AG08396 (cell line): ENCODE results near the gene ADGRB3.

Source experiments
- DNase-seq: peaks from one replicate; pipeline ENCODE4 v3.0.0; 2012; ENCODE audit warnings: low spot score, mixed read lengths

The ADGRB3 gene

GRCh38 chr6:68634726-68635411 lies at the start of gene ADGRB3:
Gene ADGRB3, plus strand, starts transcription at chr6:68635282. Its CDS starts 3,394 bp downstream, at chr6:68638676.
- DNase-seq: peak; percentile 88

DNA sequence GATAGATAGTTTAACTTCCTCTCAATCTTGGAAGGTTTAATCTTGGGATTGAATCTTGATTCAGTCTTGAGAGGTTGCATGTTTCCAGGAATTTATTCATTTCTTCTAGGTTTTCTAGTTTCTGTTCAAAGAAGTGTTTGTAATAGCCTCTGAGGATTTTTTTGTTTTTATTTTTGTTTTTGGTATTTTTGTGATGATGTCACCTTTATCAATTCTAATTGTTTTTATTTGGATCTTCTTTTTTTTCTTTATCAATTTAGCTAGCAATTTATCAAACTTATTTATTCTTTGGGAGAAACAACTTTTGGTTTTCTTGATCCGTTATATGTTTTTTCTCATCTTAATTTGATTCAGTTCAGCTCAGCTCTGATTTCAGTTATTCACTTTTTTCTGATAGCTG lies 41.5 kb upstream of the ADGRB3 start:
- no peak for DNase-seq

DNA sequence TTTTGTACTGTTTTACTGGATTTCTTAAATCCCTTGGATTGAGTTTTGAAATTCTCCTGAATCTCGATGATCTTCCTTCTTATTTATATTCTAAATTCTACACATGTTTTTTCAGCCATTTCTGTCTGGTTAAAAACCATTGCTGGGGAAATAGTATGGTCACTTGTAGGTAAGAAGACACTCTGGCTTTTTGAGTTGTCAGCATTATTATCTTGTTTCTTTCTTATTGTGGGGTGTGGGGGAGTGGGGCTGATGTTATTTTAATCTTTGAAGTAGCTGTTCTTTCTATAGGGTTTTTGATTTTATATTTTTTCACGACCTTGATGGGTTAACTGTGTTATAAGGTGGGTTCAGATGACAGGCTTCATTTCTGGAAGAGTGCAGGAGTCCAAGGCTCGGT lies 37.4 kb upstream of the ADGRB3 start:
- DNase-seq: no peak

- DNase-seq: no peak
These were observed 19.1 kb upstream of the ADGRB3 start for GRCh38 chr6:68615938-68616337.

DNA sequence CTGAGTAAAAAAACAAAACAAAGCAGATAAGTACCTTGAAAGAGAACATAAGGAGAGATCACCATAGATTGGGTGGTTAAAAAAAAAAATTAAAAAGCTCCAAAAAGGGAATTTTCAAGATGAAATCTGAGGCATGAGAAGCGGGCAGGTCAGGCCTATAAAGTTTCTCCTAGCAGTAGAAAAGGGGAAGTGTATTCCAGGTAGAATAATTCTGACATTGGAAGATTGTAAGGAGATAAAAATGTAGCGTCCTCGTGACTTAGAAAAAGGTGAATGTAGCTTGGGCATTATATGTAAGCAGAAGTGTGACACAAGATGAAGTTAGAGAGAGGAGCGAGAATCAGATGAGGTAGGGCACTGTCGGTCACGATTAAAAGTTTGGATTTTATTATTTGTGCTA lies 9.1 kb upstream of the ADGRB3 start:
- no peak for DNase-seq

GRCh38 chr6:68628161-68628560 lies 6.9 kb upstream of the ADGRB3 start:
- DNase-seq: no peak

GRCh38 chr6:68632734-68633133 lies 2.3 kb upstream of the ADGRB3 start:
- no peak for DNase-seq

DNA sequence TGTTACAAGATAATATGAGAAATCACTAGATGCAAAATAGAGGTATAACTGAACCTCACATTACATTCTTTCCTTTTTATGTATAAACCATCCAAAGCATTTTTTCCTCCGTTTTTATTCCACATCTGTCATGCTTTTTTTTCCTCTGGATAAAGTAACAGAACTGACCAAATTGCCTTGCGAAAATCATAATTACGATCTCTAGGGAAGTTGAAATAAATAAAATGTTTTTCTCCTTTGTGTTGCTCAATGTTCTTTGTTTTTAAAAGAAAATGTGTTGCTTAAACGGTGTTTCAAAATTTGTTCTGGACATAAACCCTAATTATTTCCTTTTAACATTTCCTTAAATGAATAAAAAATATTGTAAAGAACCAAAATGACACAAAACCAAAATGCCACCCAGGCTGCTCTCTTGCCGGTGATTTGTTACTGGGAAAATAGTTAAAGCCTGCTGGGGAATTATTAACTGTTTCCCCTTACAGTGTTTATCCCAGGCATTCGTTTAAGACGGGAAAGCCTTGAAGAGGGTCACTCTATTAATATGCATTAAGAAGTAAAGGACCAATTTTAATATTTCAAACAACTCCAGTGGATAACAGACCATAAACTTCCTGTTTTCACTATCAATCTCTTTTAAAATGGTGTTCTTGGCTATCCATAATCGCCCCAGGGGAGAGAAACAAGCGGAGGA lies 1.7 kb upstream of the ADGRB3 start:
- DNase-seq: no peak

DNA sequence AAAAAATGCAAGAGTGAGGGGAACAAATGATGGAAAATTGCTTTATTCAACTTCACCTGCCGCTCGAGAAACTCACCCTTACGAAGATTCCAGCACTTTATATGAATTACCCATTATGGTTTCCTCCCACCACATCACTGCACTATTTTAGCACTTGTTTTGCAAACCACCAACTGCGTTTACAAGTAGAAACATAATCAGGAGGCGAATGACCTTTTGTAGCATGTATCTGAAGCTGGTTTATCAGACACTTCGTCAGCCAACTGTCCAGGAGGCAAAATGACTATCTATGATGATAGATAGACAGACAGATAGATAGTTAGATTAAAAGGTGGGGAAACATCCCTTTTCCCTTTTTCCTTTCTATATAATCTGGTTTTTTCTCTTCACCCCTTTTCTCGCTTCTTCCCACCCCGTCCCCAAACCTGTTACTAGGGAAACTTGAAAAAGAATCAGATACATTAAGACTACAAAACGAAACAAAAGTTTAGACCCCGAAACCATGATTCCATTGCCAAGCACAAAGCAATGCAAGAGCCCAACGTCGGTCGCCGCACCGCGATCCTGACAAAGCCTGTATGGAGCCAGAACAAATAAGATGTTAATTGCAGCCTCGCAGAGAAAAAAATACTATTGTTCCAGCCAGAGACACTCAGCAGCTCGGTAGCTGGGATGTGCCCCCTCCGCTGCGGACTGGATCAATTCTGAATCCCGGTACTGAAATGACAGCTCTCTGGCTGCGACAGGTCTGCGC lies 933 bp upstream of the ADGRB3 start:
- DNase-seq: no peak

DNA sequence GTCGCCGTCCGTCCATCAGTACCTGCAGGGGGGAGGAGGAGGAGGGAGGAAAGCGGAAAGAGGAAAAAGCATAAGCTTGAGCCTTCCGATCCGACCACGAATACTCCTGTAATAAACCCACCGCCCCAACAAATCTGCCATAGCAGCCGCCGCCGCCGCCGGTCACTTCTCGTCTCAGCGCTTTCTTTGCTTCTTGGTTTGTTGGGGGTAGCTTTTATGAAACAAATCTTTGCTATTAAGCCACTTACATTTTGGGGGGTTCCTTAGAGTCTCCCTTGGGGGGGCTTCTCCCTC lies 277 bp downstream of the ADGRB3 start:
- no peak for DNase-seq

DNA sequence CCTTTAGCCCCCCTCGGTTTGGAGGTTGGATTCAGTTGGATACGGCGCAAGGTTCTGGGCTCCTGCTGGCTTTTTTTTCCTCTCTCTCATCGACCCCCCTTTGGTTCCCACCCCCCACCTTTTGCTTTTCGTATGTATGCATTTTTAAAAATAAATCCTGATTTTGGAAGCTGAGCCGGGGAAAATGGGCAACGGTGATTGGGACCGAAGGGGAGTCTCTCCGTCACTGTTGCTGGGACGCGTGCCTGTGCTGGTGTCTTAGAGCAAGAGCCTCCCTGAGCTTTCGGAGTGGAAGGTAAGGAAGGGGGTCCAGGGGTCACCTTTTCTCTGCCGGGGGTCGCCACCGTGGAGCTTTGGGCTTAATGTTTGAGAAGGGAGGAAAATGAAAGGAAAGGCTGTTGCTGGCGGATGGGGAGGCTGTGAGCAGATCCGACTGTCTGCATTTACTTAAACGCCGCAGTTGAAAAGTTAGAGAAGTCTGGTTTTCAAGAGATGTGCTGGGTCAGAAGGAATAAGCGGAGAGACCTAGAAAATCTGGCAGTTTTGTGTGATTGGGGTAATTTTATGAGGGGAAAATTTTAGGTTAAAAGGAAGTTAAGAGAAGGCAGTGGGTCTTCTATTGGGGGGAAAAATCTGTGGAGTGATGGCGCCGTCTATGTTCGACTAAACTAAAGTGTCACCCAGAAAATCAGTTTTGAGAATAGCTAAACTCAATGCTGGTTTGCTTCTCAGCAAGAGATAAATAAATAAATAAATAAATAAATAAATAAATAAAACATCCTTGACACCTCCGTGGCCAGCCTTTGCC lies 828 bp downstream of the ADGRB3 start:
- peak; percentile 30 for DNase-seq

DNA sequence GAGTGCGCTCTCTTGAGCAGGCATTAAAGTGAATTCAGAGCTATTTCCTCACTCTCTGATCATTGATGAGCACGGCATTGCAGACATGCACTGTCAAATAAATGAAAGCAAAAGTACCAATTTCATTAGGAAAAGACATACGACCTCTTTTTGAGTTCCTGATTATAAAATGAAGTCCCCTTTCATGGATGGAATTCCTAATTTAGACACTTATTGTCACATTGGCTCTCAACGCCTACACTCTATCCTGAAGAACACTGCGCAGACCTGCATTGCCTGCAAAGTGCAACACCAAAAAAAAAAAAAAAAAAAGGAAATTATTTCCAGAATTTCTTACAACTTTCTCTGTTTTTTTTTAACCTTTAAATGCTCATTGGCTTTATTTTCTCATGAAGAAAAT lies 1.6 kb downstream of the ADGRB3 start:
- no peak for DNase-seq

- DNase-seq: no peak
These were observed 2.0 kb downstream of the ADGRB3 start for GRCh38 chr6:68637071-68637470.

DNA sequence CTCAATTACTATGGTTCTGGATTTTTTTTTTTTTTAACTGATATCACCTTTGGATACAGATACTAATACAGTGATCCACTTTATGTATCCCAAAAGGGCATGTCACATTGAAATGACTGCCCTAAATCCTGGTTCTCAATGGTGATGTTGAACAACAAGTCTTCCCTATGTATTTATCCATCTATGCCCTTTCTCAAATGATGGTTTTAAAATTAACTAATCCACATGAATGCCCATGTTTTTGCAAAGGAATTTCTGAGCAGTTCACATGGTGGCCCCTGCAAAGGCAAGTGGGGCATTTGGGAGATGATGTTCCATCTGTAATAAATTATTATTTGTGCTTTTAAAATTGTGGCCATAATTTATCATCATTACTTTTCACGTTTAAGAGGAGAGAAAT lies 2.7 kb downstream of the ADGRB3 start:
- DNase-seq: no peak

GRCh38 chr6:68638230-68638900 lies 3.3 kb downstream of the ADGRB3 start:
- DNase-seq: peak; percentile 24

DNA sequence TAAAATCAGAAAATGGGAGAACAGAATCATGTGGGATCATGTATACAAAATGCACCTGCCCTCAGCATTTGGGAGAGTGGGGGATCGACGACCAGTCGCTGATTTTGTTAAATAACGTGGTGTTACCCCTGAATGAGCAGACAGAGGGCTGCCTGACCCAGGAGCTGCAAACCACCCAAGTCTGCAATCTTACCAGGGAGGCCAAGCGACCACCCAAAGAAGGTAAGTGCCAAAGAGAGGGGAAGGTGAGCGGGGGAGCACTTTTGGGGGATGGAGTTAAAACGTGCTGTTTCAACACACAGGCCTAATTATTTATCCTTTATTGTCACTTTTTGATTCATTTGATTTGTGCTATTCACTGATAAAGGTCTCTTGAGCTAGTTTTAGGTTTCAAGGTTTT lies 4.1 kb downstream of the ADGRB3 start:
- no peak for DNase-seq

GRCh38 chr6:68639826-68640490 lies 4.9 kb downstream of the ADGRB3 start:
- DNase-seq: no peak

- no peak for DNase-seq
These were observed 5.4 kb downstream of the ADGRB3 start for GRCh38 chr6:68640491-68640835.

GRCh38 chr6:68641172-68641571 lies 6.1 kb downstream of the ADGRB3 start:
- DNase-seq: no peak

DNA sequence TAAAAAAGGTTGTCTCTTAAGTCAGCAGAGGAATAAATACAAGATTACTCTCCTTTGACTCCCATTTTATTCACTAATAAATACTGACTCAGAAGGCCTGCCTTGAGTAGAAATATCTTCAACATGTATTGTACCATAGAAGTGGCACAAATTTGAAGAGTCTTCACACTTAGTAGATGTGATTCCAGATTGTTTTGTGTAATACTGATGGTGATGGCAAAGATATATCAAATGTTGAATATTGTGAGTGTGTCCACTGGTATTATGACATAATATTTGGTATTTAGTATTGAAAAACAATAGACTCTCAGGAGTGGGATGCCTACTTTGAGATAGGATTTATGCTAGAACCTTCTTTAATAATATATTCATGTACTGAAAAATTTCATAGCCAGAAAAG lies 7.0 kb downstream of the ADGRB3 start:
- DNase-seq: no peak

- no peak for DNase-seq
These were observed 7.9 kb downstream of the ADGRB3 start for GRCh38 chr6:68642977-68643376.

- no peak for DNase-seq
These were observed 14.6 kb downstream of the ADGRB3 start for GRCh38 chr6:68649669-68650068.
